ENCODE measurements around the gene RNF5. TPM values are rescaled to one million over a fixed set of nuclear protein-coding genes. Genes with fewer than 3 reads are reported as not detected.
A peak's percentile ranks its signal among the peaks of the same experiment; 100 is the strongest.

RNF5 gene
- total and polyA plus RNA-seq, 4 donors: 45.2 to 94.4 (median 61.5) TPM

- Histone ChIP-seq H3K4me1 (ENCODE audit: control insufficient read depth in 5 of 5, insufficient read depth in 5 of 5, low read length in 5 of 5) (peaks cover 2 to 37% (median 15%) of the 10 kb centered on the region in 5 donors), H3K4me3 (peak overlapping the region; percentile 69), H3K9me3 (ENCODE audit: control insufficient read depth in 4 of 4, insufficient read depth in 3 of 4, low read length in 3 of 4) (no peaks in the 10 kb centered on the region), H3K27me3 (ENCODE audit: control insufficient read depth in 3 of 3, insufficient read depth in 3 of 3, low read length in 2 of 3) (peaks cover 0 to 41% (median 22%) of the 10 kb centered on the region in 3 donors), H3K36me3 (ENCODE audit: control insufficient read depth in 4 of 4, insufficient read depth in 4 of 4, low read length in 4 of 4) (peaks cover 4 to 26% (median 10%) of the 10 kb centered on the region in 4 donors), H3K27ac (ENCODE audit: low read depth in 1 of 2, low read length in 1 of 2) (peak overlapping the region; percentile 78 to 87), H3K9ac (ENCODE audit: insufficient read depth in 1 of 2, low read length in 2 of 2) (peak overlapping the region; percentile 73 to 74)
- ATAC-seq (ENCODE audit: insufficient read depth, low FRiP score) (no peak), DNase-seq (peak; percentile 76 to 80 (median 79))
- TF ChIP-seq, protein P1, sequence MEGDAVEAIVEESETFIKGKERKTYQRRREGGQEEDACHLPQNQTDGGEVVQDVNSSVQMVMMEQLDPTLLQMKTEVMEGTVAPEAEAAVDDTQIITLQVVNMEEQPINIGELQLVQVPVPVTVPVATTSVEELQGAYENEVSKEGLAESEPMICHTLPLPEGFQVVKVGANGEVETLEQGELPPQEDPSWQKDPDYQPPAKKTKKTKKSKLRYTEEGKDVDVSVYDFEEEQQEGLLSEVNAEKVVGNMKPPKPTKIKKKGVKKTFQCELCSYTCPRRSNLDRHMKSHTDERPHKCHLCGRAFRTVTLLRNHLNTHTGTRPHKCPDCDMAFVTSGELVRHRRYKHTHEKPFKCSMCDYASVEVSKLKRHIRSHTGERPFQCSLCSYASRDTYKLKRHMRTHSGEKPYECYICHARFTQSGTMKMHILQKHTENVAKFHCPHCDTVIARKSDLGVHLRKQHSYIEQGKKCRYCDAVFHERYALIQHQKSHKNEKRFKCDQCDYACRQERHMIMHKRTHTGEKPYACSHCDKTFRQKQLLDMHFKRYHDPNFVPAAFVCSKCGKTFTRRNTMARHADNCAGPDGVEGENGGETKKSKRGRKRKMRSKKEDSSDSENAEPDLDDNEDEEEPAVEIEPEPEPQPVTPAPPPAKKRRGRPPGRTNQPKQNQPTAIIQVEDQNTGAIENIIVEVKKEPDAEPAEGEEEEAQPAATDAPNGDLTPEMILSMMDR (IDR thresholded peaks at IDR 0.05; ENCODE audit: control extremely low read depth, extremely low read depth): peak; percentile 47
- WGBS, 2 donors: 5% methylated on average over 33 to 34 of the region's 34 CpGs
Measured at GRCh38 chr6:32154514-32155161, 23.6 kb upstream of the RNF5 start.

GRCh38 chr6:32156891-32157290 is 21.3 kb upstream of the RNF5 start:
- no peak for DNase-seq
- H3K4me1 ChIP-seq (ENCODE audit: control insufficient read depth in 5 of 5, insufficient read depth in 5 of 5, low read length in 5 of 5): peaks cover 2 to 28% (median 15%) of the 10 kb centered on the region in 5 donors
- H3K36me3 ChIP-seq (ENCODE audit: control insufficient read depth in 4 of 4, insufficient read depth in 4 of 4, low read length in 4 of 4): peaks cover 4 to 26% (median 10%) of the 10 kb centered on the region in 4 donors
- H3K9me3 ChIP-seq (ENCODE audit: control insufficient read depth in 4 of 4, insufficient read depth in 3 of 4, low read length in 3 of 4): no peaks in the 10 kb centered on the region
- H3K4me3 ChIP-seq: no peak overlapping the region
- TF ChIP-seq, protein P1 (IDR thresholded peaks at IDR 0.05; ENCODE audit: control extremely low read depth, extremely low read depth): no peak
- H3K27me3 ChIP-seq (ENCODE audit: control insufficient read depth in 3 of 3, insufficient read depth in 3 of 3, low read length in 2 of 3): peaks cover 0 to 24% (median 8%) of the 10 kb centered on the region in 3 donors
- no peak overlapping the region for H3K9ac ChIP-seq (ENCODE audit: insufficient read depth in 1 of 2, low read length in 2 of 2)
- 91 to 95% methylated on average over 9 of the region's 9 CpGs for WGBS, 2 donors
- H3K27ac ChIP-seq (ENCODE audit: low read depth in 1 of 2, low read length in 1 of 2): no peak overlapping the region
- ATAC-seq (ENCODE audit: insufficient read depth, low FRiP score): no peak

DNA sequence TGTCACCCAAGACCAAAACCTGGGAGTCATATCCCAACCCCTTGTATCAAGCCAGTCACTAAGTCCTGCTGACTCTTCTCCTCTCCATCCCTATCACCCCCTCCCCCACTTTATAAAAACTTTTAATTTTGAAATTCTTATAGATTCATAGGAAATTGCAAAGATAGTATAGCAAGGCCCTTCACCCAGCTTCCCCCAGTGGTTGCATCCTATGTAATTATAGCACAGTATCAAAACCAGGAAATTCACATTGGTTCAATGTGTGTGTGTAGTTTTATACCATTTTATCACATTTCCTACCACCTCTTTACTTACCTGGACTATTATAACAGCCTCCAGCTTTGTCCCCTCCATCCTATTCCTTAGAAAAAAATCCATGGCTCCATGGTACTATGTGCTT is 20.2 kb upstream of the RNF5 start:
- TF ChIP-seq, protein P1 (IDR thresholded peaks at IDR 0.05; ENCODE audit: control extremely low read depth, extremely low read depth): no peak
- H3K9ac ChIP-seq (ENCODE audit: insufficient read depth in 1 of 2, low read length in 2 of 2): no peak overlapping the region
- DNase-seq: no peak
- H3K9me3 ChIP-seq (ENCODE audit: control insufficient read depth in 4 of 4, insufficient read depth in 3 of 4, low read length in 3 of 4): no peaks in the 10 kb centered on the region
- no peak overlapping the region for H3K4me3 ChIP-seq
- ATAC-seq (ENCODE audit: insufficient read depth, low FRiP score): no peak
- no peak overlapping the region for H3K27ac ChIP-seq (ENCODE audit: low read depth in 1 of 2, low read length in 1 of 2)
- peaks cover 0 to 20% (median 0%) of the 10 kb centered on the region in 3 donors for H3K27me3 ChIP-seq (ENCODE audit: control insufficient read depth in 3 of 3, insufficient read depth in 3 of 3, low read length in 2 of 3)
- peaks cover 4 to 26% (median 10%) of the 10 kb centered on the region in 4 donors for H3K36me3 ChIP-seq (ENCODE audit: control insufficient read depth in 4 of 4, insufficient read depth in 4 of 4, low read length in 4 of 4)
- H3K4me1 ChIP-seq (ENCODE audit: control insufficient read depth in 5 of 5, insufficient read depth in 5 of 5, low read length in 5 of 5): peaks cover 0 to 16% (median 5%) of the 10 kb centered on the region in 5 donors
